Measurements from ENCODE around the gene CPM.

DNA sequence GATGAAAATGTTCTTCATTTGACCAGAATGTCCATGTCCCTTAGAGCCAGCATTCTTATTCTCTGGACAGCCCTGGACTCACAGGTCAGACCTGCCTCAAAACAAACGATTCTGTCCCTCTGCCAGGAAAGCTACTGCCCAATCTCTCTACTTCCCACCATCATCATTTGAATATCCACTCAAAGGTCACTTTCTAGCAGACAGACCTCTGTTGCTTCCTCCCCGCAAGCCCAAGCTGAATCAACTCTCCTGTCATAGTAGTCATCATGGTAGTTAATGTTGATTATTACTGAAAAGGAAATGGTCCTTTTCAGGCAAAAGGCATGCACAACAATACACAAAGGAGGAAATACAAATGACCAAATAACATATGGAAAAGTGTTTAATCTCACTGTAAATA, 39.6 kb upstream of the CPM start:
- TF ChIP-seq, protein P1, sequence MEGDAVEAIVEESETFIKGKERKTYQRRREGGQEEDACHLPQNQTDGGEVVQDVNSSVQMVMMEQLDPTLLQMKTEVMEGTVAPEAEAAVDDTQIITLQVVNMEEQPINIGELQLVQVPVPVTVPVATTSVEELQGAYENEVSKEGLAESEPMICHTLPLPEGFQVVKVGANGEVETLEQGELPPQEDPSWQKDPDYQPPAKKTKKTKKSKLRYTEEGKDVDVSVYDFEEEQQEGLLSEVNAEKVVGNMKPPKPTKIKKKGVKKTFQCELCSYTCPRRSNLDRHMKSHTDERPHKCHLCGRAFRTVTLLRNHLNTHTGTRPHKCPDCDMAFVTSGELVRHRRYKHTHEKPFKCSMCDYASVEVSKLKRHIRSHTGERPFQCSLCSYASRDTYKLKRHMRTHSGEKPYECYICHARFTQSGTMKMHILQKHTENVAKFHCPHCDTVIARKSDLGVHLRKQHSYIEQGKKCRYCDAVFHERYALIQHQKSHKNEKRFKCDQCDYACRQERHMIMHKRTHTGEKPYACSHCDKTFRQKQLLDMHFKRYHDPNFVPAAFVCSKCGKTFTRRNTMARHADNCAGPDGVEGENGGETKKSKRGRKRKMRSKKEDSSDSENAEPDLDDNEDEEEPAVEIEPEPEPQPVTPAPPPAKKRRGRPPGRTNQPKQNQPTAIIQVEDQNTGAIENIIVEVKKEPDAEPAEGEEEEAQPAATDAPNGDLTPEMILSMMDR (IDR thresholded peaks at IDR 0.05; ENCODE audit: insufficient read depth, low read length), result no peak
- no peak for TF ChIP-seq POLR2AphosphoS5 (IDR thresholded peaks at IDR 0.05; ENCODE audit: low read depth)

Data from HL-60 (cell line).